Glutamatergic neuron (in vitro differentiated cells): Measurements from ENCODE around the gene TMEM167A. TPM values are rescaled to one million over a fixed set of nuclear protein-coding genes. Genes with fewer than 3 reads are reported as not detected.

ENCODE experiments used
- DNase-seq: peaks from one replicate; pipeline ENCODE4 v3.0.0; 2022
- H3K27ac Mint-ChIP-seq: one replicate; pipeline ENCODE4 v1.8.0; 2020; ENCODE audit warnings: mild to moderate bottlenecking, mixed read lengths, inconsistent platforms; ENCODE audit not compliant: unreplicated experiment
- H3K27me3 Mint-ChIP-seq: one replicate; pipeline ENCODE4 v1.8.0; 2020; ENCODE audit warnings: mild to moderate bottlenecking, moderate library complexity, mixed read lengths, inconsistent platforms; ENCODE audit not compliant: unreplicated experiment
- H3K36me3 Mint-ChIP-seq: one replicate; pipeline ENCODE4 v1.8.0; 2020; ENCODE audit warnings: mild to moderate bottlenecking, mixed read lengths, inconsistent platforms; ENCODE audit not compliant: unreplicated experiment
- H3K4me1 Mint-ChIP-seq: one replicate; pipeline ENCODE4 v1.8.0; 2020; ENCODE audit warnings: mild to moderate bottlenecking, low read depth, mixed read lengths, inconsistent platforms; ENCODE audit not compliant: unreplicated experiment
- H3K4me3 Mint-ChIP-seq: one replicate; pipeline ENCODE4 v1.8.0; 2020; ENCODE audit warnings: mild to moderate bottlenecking, mixed read lengths, inconsistent platforms; ENCODE audit not compliant: unreplicated experiment
- H3K9me3 Mint-ChIP-seq: one replicate; pipeline ENCODE4 v1.8.0; 2020; ENCODE audit warnings: mild to moderate bottlenecking, moderate library complexity, mixed read lengths, inconsistent platforms; ENCODE audit not compliant: unreplicated experiment
- total RNA-seq: library from RNA; stranded (reverse); fragmentation: NEBNext Ultra II Directional; extraction: Animal tissue kit (Norgen Biotek cat#: 25700); gene quantifications from one replicate; pipeline ENCODE4 v1.2.1, GENCODE V29; 2021; ENCODE audit not compliant: unreplicated experiment
- TF ChIP-seq, protein P1 (sequence below): fragments of 200-600 bp; sonication (generic); IDR thresholded peaks from one replicate; pipeline ENCODE4 v1.5.0; 2021; ENCODE audit not compliant: partially characterized antibody, unreplicated experiment

TMEM167A gene
- total RNA-seq, 1 donor from 2014 or later: 145 TPM

DNA sequence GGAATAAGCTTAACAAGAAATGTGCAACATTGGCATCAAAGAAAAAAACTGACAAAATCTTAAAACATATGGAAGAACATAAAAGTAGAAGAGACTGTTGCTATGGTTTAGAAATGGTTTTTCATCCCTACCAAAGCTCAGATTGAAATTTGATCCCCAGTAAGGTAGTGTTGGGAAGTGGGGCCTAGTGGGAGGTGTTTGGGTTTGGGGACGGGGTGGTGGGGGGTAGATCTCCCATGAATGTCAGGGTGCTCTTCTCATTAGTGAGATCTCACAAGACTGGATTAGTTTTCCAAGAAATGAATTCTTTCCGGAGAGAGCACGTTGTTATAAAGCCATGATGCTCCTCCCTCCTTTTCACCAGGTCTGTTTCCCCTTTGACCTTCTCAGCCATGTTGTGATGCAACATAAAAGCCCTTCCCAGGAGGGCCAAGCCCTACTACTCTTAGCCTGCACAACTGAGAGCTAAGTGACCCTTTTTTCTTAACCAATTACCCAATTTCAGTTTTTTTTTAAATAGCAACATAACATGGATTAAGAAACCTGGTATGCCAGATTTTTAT, 10.6 kb downstream of the TMEM167A start:
- Mint-ChIP-seq H3K27me3 (peaks cover 1% of the 10 kb centered on the region), H3K4me1 (peaks cover 35% of the 10 kb centered on the region), H3K9me3 (no peaks in the 10 kb centered on the region), H3K27ac (peak overlapping the region; percentile 78), H3K4me3 (peak overlapping the region; percentile 61), H3K36me3 (no peaks in the 10 kb centered on the region)
- TF ChIP-seq, protein P1, sequence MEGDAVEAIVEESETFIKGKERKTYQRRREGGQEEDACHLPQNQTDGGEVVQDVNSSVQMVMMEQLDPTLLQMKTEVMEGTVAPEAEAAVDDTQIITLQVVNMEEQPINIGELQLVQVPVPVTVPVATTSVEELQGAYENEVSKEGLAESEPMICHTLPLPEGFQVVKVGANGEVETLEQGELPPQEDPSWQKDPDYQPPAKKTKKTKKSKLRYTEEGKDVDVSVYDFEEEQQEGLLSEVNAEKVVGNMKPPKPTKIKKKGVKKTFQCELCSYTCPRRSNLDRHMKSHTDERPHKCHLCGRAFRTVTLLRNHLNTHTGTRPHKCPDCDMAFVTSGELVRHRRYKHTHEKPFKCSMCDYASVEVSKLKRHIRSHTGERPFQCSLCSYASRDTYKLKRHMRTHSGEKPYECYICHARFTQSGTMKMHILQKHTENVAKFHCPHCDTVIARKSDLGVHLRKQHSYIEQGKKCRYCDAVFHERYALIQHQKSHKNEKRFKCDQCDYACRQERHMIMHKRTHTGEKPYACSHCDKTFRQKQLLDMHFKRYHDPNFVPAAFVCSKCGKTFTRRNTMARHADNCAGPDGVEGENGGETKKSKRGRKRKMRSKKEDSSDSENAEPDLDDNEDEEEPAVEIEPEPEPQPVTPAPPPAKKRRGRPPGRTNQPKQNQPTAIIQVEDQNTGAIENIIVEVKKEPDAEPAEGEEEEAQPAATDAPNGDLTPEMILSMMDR: no peak
- no peak for DNase-seq

DNA sequence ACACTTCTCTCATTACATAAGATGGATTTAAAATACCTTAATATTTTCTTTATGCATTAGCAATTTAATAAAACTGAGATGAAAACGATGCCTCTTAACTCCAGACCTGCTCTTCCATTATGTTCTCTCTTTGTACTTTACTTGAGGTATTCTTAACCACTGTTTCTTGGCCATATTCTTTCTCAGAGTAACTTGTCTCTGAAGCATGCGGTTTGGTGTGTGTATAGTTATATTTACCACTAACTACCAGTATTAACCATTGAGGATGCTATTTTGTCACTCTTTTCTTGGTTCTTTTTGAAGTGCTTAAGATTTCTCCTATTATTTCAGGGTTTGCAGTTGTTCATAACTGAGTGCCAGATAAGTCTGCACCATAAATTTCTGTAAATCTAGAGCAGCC, 17.9 kb downstream of the TMEM167A start:
- Mint-ChIP-seq H3K9me3 (no peaks in the 10 kb centered on the region), H3K4me1 (peaks cover 19% of the 10 kb centered on the region), H3K27ac (no peak overlapping the region), H3K4me3 (no peak overlapping the region), H3K36me3 (no peaks in the 10 kb centered on the region), H3K27me3 (peaks cover 2% of the 10 kb centered on the region)
- no peak for DNase-seq
- TF ChIP-seq, protein P1: no peak

DNA sequence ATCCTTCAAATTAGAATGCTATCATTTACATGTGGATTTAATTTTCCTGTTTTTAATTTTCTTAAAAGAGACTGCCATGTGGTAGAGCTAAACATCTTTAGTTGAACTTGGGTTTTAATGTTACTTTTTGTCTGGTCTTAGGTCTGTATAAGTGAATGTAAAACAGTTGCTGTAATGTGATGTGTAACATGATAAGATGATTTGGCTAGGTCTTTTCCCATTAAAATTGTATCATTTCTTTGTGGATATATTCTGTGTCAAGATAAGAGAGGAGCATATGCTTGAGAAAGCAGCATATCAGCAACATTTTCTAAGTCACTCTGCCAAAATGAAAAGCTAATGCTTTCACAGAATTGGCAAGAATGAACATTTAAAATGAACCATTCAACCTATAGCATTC, 18.5 kb downstream of the TMEM167A start:
- H3K27me3 Mint-ChIP-seq: peaks cover 2% of the 10 kb centered on the region
- DNase-seq: no peak

DNA sequence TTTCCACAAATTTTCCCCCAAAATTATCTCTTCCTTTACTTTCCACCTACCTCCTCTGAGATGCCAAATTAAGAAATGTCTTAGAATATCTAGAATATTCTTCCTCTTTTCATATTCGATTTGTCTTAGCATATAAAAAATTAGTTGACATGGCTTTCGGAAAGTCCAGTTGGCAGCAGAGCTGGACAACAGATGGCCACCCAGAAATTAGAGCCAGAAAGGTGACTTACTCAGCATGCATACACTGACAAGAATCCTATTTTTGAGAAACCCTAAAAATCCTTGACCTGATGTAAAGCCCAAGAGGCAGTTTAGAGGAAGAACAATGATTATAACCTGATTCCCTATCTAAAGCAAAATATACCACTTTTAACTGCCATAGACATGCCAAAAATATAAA, 22.0 kb downstream of the TMEM167A start:
- peaks cover 2% of the 10 kb centered on the region for H3K27me3 Mint-ChIP-seq
- peak overlapping the region; percentile 40 for H3K27ac Mint-ChIP-seq
- H3K9me3 Mint-ChIP-seq: no peaks in the 10 kb centered on the region
- H3K4me1 Mint-ChIP-seq: peaks cover 23% of the 10 kb centered on the region
- no peaks in the 10 kb centered on the region for H3K36me3 Mint-ChIP-seq
- no peak for DNase-seq
- H3K4me3 Mint-ChIP-seq: no peak overlapping the region
- TF ChIP-seq, protein P1: no peak

More for the DNA sequence above, 18.5 kb downstream of the TMEM167A start:
- peak overlapping the region; percentile 44 for H3K27ac Mint-ChIP-seq
- H3K4me1 Mint-ChIP-seq: peaks cover 23% of the 10 kb centered on the region
- TF ChIP-seq, protein P1: no peak
- no peak overlapping the region for H3K4me3 Mint-ChIP-seq
- no peaks in the 10 kb centered on the region for H3K36me3 Mint-ChIP-seq
- no peaks in the 10 kb centered on the region for H3K9me3 Mint-ChIP-seq

DNA sequence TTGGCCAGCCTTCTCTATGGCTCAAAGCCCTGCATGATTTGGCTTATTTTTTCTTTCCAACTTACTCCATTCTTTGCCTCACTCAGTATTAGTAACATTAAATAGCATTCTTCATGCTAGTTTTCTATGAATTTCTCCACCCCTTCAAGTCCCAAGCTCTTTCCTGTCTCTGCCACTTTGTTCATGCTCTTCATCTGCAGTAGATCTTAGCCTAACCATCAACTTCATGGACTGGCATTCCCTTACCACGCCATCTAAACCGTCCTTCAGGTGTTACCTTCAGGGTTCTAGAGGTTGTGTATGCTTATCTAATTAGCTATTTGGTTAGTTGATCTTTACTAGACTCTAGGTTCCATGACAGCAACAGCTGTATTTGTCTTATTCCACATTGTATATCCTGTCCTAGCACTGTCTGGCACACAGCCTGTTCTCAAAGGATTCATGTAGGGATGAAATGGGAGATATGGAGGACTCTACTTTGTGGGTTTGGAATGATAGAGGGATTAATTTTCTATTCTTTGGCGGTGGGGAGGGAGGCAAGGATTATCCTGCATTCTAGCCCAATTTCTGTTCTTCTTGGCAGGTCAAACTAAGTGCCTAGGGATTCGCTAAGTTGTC, 26.4 kb downstream of the TMEM167A start:
- H3K36me3 Mint-ChIP-seq: no peaks in the 10 kb centered on the region
- no peaks in the 10 kb centered on the region for H3K9me3 Mint-ChIP-seq
- no peak for DNase-seq
- H3K4me3 Mint-ChIP-seq: no peak overlapping the region
- H3K27me3 Mint-ChIP-seq: peaks cover 2% of the 10 kb centered on the region
- H3K4me1 Mint-ChIP-seq: peaks cover 14% of the 10 kb centered on the region
- TF ChIP-seq, protein P1: no peak
- no peak overlapping the region for H3K27ac Mint-ChIP-seq
